ENCODE results near the gene DEPP1.
"Not testable (repeated sequence)": the region's sequence is repeated elsewhere in the genome, so short reads cannot be mapped to it uniquely, and the experiment has no call there.

Gene DEPP1

DNA sequence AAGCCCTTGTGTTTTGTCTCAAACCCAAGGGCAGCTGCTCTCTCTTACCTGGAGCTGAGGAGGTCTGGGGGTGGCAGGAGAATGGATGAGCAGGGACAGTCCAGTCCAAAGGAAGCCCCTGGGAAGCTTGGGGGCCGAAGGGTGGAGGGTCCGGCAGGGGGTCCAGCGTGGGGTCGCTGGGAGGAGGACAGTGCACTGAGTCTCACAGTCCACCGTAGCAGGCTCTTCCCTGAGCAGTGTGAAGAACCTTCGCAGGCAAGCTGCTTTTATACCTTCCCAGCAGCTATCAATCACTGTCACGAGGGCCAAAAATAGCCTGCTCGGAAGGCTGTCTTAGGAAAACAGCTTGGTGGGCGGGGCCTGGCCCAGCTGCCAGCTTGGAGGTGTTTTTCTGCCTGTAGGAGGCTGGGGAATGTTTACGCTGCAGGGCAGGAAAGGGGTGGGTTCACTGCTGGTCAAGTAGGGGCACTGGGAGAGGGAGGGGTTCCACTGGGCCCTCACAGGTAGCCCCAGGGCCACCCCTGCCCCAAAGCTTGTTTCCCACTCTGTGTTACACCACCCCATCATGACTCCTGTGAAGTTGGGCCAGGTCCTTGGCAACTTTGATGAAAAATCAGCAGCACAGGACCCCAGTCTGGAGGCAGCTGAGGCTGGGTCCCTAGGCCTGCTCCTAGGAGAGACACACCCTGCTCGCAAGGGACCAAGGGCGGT is at the start of gene DEPP1:
DEPP1 (minus strand) TSS at position 240 of the 711 bp plus-strand sequence. CDS start 779 bp downstream, outside the sequence.
- DNase-seq: peak; percentile 29 to 72

DNA sequence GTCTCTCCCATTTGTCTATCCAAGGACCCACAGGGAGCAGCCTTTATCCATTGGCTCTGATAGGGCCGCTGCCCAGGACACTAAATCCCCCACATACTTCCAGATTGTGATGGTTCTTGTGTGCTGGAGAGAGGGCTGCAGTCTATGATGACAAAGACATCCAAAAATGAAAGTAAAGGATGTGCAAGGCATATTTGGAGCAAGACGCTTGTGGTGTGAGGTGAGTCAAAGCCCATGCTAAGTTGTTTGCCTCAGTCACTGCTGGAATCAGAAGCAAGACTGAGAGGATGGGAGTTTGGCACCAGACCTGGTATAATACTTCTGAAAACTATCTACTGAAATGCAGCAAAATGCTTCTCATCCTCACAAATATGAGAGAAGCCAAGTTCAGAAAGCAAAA is 44.8 kb upstream of the DEPP1 start:
- DNase-seq: no peak

- no peak for DNase-seq
These were observed 37.0 kb upstream of the DEPP1 start for GRCh38 chr10:45015590-45015989.

DNA sequence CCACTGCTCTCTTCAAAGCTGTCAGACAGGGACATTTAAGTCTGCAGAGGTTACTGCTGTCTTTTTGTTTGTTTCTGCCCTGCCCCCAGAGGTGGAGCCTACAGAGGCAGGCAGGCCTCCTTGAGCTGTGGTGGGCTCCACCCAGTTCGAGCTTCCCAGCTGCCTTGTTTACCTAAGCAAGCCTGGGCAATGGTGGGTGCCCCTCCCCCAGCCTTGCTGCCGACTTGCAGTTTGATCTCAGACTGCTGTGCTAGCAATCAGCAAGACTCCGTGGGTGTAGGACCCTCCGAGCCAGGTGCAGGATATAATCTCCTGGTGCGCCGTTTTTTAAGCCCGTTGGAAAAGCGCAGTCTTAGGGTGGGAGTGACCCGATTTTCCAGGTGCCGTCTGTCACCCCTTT is 35.9 kb upstream of the DEPP1 start:
- not testable (repeated sequence) for DNase-seq

DNA sequence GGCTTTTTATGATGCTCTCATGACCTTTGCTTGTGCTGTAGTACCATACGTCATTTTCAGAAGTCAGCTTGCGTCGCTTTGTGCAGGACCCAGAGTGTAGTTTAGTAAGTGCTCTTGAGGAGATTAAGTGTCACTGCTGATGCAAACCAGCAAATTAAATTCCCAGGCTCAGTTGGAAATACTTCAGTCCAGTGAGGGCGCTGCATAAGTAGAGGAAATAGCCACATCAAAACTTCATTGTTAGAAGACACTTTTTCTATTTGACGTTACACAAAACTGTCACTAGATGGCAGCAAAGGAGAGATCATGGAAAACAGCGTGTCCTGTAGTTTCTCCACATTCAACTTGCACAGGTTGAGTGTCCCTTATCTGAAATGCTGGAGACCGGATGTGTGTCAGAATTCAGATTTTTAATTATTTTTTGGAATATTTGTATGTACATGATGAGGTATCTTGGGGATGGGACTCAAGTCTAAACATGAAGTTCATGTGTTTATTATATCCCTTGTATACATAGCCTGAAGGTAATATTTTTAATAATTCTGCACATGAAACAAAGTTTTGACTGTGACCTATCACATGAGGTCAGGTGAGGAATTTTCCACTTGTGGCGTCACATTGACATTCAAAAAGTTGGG is 30.0 kb upstream of the DEPP1 start:
- peak; percentile 49 to 86 for DNase-seq

DNA sequence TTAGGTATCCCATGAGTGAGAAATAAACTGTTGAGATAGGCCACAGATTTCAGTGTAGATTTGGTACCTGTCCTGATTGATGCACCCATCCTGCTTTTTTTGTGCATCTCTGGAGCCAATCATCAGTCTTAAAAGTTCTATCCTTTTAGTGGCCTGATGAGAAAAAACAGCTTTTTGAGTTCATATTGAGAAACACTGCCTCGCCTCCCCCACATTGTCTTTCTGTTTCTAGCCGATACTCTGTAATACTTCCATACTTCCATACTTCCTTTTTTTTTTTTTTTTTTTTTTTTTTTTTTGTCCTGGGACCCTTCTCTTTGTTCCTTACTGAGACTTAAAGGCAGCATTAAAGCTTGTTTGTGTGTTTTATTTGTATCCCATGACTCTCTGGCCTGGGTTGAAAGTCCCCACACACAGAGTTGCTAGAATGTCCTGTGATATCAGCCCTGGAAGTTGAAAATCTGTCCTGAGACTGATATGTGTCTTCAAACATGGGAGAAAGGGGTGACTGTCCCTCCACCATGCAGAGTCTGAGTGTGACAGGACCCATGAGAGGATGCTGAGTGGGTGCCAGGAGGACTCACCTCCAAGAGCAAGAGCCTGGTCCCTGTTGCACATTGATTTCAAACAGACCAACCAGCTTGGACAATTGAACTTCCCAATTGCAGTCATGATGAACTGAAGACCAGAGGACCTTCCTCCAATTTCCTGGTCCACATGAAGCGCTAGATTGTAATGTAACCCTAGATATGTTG is 27.8 kb upstream of the DEPP1 start:
- DNase-seq: no peak

- no peak for DNase-seq
These were observed 26.7 kb upstream of the DEPP1 start for GRCh38 chr10:45005284-45005683.

- DNase-seq: no peak
These were observed 26.1 kb upstream of the DEPP1 start for GRCh38 chr10:45004661-45005060.

- no peak for DNase-seq
These were observed 24.9 kb upstream of the DEPP1 start for GRCh38 chr10:45003432-45004000.

GRCh38 chr10:45001381-45002148 is 23.0 kb upstream of the DEPP1 start:
- DNase-seq: peak; percentile 2 to 45

GRCh38 chr10:45000752-45001380 is 22.3 kb upstream of the DEPP1 start, which contains the start of gene ZNF22:
ZNF22 (plus strand) TSS chr10:45000923; CDS start chr10:45003369, 2,446 bp downstream.
- peak; percentile 35 to 57 for DNase-seq

DNA sequence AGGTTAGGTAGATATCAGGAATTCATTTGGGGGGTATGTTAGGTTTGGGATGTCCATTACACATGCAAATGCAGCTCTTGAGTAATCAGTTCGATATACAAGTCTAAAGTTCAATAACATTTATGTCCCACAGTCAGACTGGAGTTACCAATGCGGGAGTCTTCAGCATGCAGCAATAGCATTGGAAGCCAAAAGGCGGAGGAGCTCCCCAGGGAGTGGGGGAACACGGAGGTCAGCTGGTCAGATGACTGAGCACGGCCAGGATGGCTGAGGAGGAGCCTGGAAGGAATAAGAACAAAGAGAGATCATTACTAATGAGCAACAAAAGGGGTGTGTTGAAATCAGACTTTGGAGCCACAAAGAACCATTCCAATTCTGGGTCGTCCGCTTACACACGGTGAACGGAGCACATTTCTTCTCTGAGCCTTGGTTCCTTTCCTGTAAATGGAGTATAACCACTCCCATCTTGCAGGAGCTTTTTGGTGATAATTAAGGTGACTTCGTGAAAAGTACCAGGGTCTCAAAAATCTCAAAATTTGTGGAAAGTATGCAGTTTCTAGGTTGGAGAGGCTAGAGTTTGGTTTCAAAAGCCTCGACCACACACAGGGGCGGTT is 21.6 kb upstream of the DEPP1 start:
- no peak for DNase-seq

DNA sequence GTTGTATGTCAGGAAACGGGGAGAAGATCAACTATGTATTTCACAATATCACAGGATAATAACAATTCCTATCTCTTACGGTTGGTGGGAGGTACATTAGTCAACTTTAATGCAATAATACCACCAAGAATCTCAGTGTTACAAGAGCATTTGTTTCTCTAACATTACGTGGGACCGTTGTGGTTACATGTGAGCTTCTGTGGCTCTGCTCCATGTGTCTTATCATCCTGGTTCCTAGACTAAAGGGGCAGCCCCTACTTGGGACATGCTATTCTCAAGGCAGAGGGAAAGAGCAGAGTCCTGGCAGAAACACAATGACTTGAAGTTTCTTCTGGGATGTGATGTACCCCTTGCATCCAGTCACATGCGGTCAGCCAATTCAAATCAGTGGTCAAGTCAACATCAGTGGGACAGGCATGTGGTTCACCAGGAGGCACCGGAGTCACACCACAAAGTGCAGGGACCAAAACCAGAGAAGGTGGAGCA is 19.6 kb upstream of the DEPP1 start:
- no peak for DNase-seq

DNA sequence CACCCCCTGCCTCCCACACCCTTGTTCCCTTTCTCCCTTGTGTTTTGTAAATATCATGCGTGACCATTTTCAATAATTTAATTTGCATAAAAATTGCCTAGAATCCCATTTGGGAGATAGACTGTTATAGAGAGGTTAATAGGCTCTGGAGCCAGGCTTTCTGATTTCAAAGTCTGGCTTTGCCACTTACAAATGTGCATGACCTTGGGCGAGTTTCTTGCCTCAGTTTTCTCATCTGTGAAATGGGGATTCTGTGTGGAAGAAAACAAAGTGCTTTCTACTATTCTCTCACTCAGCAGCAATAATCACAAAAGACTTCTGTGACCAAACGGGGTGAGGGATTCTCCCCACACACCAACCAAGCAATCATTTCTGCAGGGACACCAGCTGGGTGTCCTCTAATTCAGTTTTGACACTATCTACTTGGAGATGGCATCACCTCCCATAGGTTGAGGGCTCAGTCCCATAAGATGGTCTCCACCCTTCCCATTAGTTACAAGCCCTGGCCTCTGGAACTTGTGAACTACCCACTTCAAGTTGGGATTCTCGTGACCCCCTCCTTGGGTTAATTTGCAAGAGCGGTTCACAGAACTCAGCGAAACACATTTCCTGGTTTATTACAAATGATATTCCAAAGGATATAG is 18.6 kb upstream of the DEPP1 start:
- DNase-seq: no peak

GRCh38 chr10:44995914-44996669 is 17.5 kb upstream of the DEPP1 start:
- no peak for DNase-seq

- DNase-seq: no peak
These were observed 16.9 kb upstream of the DEPP1 start for GRCh38 chr10:44995581-44995913.

- no peak for DNase-seq
These were observed 16.3 kb upstream of the DEPP1 start for GRCh38 chr10:44994752-44995530.

- no peak for DNase-seq
These were observed 15.5 kb upstream of the DEPP1 start for GRCh38 chr10:44993922-44994751.

All from SW 1271 (cell line).